IPS-15b (cell line): ENCODE measurements around the gene RPSA.

ENCODE experiments used
- H3K27me3 ChIP-seq: one replicate; pipeline ENCODE4 v1.6.1; 2013; ENCODE audit warnings: low read length; ENCODE audit not compliant: control insufficient read depth, insufficient read depth
- H3K36me3 ChIP-seq: one replicate; pipeline ENCODE4 v1.6.1; 2013; ENCODE audit warnings: low read length; ENCODE audit not compliant: control insufficient read depth, insufficient read depth
- H3K4me1 ChIP-seq: one replicate; pipeline ENCODE4 v1.6.1; 2013; ENCODE audit warnings: mild to moderate bottlenecking, low read length; ENCODE audit not compliant: control insufficient read depth, insufficient read depth
- H3K4me3 ChIP-seq: one replicate; pipeline ENCODE4 v1.5.1; 2013; ENCODE audit warnings: low read depth, low read length
- H3K9ac ChIP-seq: one replicate; pipeline ENCODE4 v1.6.1; 2013; ENCODE audit warnings: low read depth, mild to moderate bottlenecking, low read length
- H3K9me3 ChIP-seq: one replicate; pipeline ENCODE4 v1.6.1; 2013; ENCODE audit warnings: mild to moderate bottlenecking, low read length; ENCODE audit not compliant: control insufficient read depth, insufficient read depth

The RPSA gene

DNA sequence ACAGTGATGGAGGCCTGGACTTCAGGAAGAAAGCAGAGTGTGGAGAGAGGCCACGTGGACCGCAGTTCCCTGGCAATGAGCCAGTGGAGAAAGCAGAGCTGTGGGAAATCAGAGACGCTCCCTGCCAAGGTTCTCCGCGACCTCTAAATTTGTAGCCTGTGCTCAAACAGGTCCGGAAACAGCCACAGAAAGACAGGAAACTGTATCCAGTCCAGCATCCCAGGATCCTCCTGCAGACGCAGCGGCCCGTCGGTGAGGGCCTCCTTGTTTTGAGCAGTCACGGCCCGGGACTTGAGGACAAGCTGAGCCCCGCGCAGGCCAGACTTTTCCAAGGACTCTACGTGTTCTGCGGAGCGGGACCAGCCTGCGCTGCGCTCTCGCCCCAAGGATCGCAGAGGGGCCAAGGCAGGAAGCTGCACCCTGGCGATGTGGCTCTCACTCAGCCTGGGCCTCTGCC, 22.3 kb downstream of the RPSA start:
- Histone ChIP-seq H3K36me3 (peaks cover 2% of the 10 kb centered on the region), H3K9ac (no peak overlapping the region), H3K27me3 (no peaks in the 10 kb centered on the region), H3K4me3 (no peak overlapping the region), H3K4me1 (no peaks in the 10 kb centered on the region), H3K9me3 (no peaks in the 10 kb centered on the region)

- Histone ChIP-seq H3K27me3 (no peaks in the 10 kb centered on the region), H3K9ac (no peak overlapping the region), H3K4me1 (no peaks in the 10 kb centered on the region), H3K36me3 (peaks cover 2% of the 10 kb centered on the region), H3K4me3 (no peak overlapping the region), H3K9me3 (no peaks in the 10 kb centered on the region)
Measured at GRCh38 chr3:39429466-39429865, 22.9 kb downstream of the RPSA start.

GRCh38 chr3:39432342-39432741, 25.8 kb downstream of the RPSA start:
- Histone ChIP-seq H3K4me3 (no peak overlapping the region), H3K4me1 (no peaks in the 10 kb centered on the region), H3K36me3 (peaks cover 2% of the 10 kb centered on the region), H3K27me3 (no peaks in the 10 kb centered on the region), H3K9ac (no peak overlapping the region), H3K9me3 (no peaks in the 10 kb centered on the region)

DNA sequence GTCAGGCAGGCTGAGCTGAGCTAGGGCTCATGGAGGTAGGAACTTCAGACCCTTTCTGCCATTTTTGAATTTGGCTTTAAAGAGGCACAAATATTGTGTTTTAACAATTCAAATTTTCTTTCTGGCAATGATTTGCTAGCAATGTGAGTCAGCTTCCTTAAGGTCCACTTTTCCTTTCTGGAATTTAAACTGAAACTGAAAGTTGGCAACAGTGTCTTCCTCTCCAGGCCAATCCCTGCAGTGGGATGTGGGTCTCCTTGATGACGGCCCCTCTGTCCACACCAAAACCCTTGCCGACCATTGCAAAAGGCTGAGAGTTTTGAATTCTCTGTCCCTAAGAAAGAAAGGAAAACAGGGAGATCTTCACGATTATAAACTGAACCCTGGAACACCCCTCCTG, 27.1 kb downstream of the RPSA start:
- H3K9ac ChIP-seq = no peak overlapping the region
- H3K36me3 ChIP-seq = peaks cover 2% of the 10 kb centered on the region
- no peaks in the 10 kb centered on the region for H3K27me3 ChIP-seq
- no peaks in the 10 kb centered on the region for H3K9me3 ChIP-seq
- H3K4me3 ChIP-seq = no peak overlapping the region
- H3K4me1 ChIP-seq = no peaks in the 10 kb centered on the region

- H3K36me3 ChIP-seq = peaks cover 2% of the 10 kb centered on the region
- H3K27me3 ChIP-seq = no peaks in the 10 kb centered on the region
- H3K4me3 ChIP-seq = no peak overlapping the region
- H3K9me3 ChIP-seq = no peaks in the 10 kb centered on the region
- H3K4me1 ChIP-seq = no peaks in the 10 kb centered on the region
- H3K9ac ChIP-seq = no peak overlapping the region
Measured at GRCh38 chr3:39434574-39434973, 28.1 kb downstream of the RPSA start.

GRCh38 chr3:39435006-39435748, 28.7 kb downstream of the RPSA start:
- H3K4me1 ChIP-seq = no peaks in the 10 kb centered on the region
- peaks cover 2% of the 10 kb centered on the region for H3K36me3 ChIP-seq
- no peak overlapping the region for H3K4me3 ChIP-seq
- no peaks in the 10 kb centered on the region for H3K9me3 ChIP-seq
- H3K9ac ChIP-seq = no peak overlapping the region
- no peaks in the 10 kb centered on the region for H3K27me3 ChIP-seq

GRCh38 chr3:39438880-39439279, 32.4 kb downstream of the RPSA start:
- Histone ChIP-seq H3K9me3 (no peaks in the 10 kb centered on the region), H3K27me3 (no peaks in the 10 kb centered on the region), H3K4me3 (no peak overlapping the region), H3K36me3 (no peaks in the 10 kb centered on the region), H3K9ac (no peak overlapping the region), H3K4me1 (no peaks in the 10 kb centered on the region)

GRCh38 chr3:39440316-39440715, 33.8 kb downstream of the RPSA start:
- no peak overlapping the region for H3K9ac ChIP-seq
- no peaks in the 10 kb centered on the region for H3K27me3 ChIP-seq
- no peak overlapping the region for H3K4me3 ChIP-seq
- no peaks in the 10 kb centered on the region for H3K4me1 ChIP-seq
- H3K9me3 ChIP-seq = no peaks in the 10 kb centered on the region
- no peaks in the 10 kb centered on the region for H3K36me3 ChIP-seq

DNA sequence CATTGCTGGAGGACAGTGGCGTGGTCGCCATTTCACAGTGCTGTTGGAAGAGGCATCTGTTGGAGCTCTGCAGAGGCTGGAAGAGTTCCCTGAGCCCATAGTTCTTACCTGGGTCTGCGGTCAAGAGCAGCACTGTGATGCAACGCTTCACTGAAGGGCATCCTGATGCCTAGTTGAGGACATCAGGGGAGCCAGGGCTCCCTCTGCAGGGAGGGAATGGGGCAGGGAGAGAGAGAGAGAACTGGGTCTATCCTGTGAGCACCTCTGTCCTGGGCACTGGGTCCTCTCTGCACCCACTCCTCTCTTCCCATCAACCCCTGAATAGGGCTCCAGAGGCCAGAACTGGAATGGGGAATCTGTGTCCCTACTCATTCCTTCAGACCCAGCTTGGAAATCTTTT, 37.0 kb downstream of the RPSA start:
- H3K4me3 ChIP-seq = no peak overlapping the region
- H3K36me3 ChIP-seq = no peaks in the 10 kb centered on the region
- H3K4me1 ChIP-seq = no peaks in the 10 kb centered on the region
- H3K9me3 ChIP-seq = no peaks in the 10 kb centered on the region
- H3K27me3 ChIP-seq = no peaks in the 10 kb centered on the region
- no peak overlapping the region for H3K9ac ChIP-seq

- Histone ChIP-seq H3K36me3 (no peaks in the 10 kb centered on the region), H3K4me1 (no peaks in the 10 kb centered on the region), H3K9me3 (no peaks in the 10 kb centered on the region), H3K9ac (no peak overlapping the region), H3K4me3 (no peak overlapping the region), H3K27me3 (no peaks in the 10 kb centered on the region)
Measured at GRCh38 chr3:39445927-39446326, 39.4 kb downstream of the RPSA start.

- no peaks in the 10 kb centered on the region for H3K9me3 ChIP-seq
- no peaks in the 10 kb centered on the region for H3K27me3 ChIP-seq
Measured at GRCh38 chr3:39446444-39446843, 39.9 kb downstream of the RPSA start.

GRCh38 chr3:39447637-39448483, 41.3 kb downstream of the RPSA start:
- Histone ChIP-seq H3K36me3 (no peaks in the 10 kb centered on the region), H3K4me1 (no peaks in the 10 kb centered on the region), H3K27me3 (no peaks in the 10 kb centered on the region), H3K4me3 (no peak overlapping the region), H3K9ac (no peak overlapping the region), H3K9me3 (no peaks in the 10 kb centered on the region)

More at GRCh38 chr3:39446444-39446843, 39.9 kb downstream of the RPSA start:
- no peaks in the 10 kb centered on the region for H3K36me3 ChIP-seq
- H3K4me3 ChIP-seq = no peak overlapping the region
- no peak overlapping the region for H3K9ac ChIP-seq
- H3K4me1 ChIP-seq = no peaks in the 10 kb centered on the region
